Adrenal gland (tissue), 12 donors: ENCODE data around the gene DIP2C. TPM values are rescaled to one million over a fixed set of nuclear protein-coding genes. Genes with fewer than 3 reads are reported as not detected.
"Not testable (repeated sequence)": the region's sequence is repeated elsewhere in the genome, so short reads cannot be mapped to it uniquely, and the experiment has no call there.

Experiments used
- DNase-seq, 7 donors: peaks; one replicate each; pipeline ENCODE4 v3.0.0-alpha.2; 2019 to 2020
- H3K27ac ChIP-seq, 5 donors: fragments of 200-600 bp; sonication (generic) in 4 of 5; 1 replicate in 3 of 5; 2 replicates in 2 of 5; pipeline versions ENCODE4 v1.5.1 to v1.8.0; 2016 to 2020; ENCODE audit warnings: mild to moderate bottlenecking in 1 of 5
- H3K27me3 ChIP-seq: fragments of 200-600 bp; 2 replicates; pipeline ENCODE4 v1.8.0; 2021
- H3K36me3 ChIP-seq, 2 donors: fragments of 200-600 bp; replicated peaks in 1 of 2; 1 replicate in 1 of 2; 2 replicates in 1 of 2; pipeline versions ENCODE4 v1.5.1 to v1.8.0; 2018 to 2022
- H3K4me1 ChIP-seq, 2 donors: fragments of 200-600 bp; replicated peaks in 1 of 2; 1 replicate in 1 of 2; 2 replicates in 1 of 2; pipeline versions ENCODE4 v1.5.1 to v1.8.0; 2018 to 2021
- H3K4me3 ChIP-seq, 4 donors: fragments of 200-600 bp; sonication (generic) in 3 of 4; one replicate each; pipeline ENCODE4 v1.5.1; 2016 to 2018
- H3K9me3 ChIP-seq, 3 donors: fragments of 200-600 bp; sonication (generic) in 1 of 3; replicated peaks in 1 of 3; 1 replicate in 2 of 3; 2 replicates in 1 of 3; pipeline versions ENCODE4 v1.5.1 to v1.8.0; 2016 to 2021
- CTCF ChIP-seq, 6 experiments: fragments of 450-650 bp in 4 of 6; fragments of 200-600 bp in 2 of 6; sonication (generic) in 1 of 6; IDR thresholded peaks; 1 replicate in 5 of 6; 2 replicates in 1 of 6; pipeline versions ENCODE4 v1.5.1 to v1.8.0; 2016 to 2021; ENCODE audit warnings: antibody characterized with exemption in 6 of 6, mild to moderate bottlenecking in 2 of 6, moderate library complexity in 1 of 6
- POLR2A ChIP-seq, 2 donors: fragments of 450-650 bp; IDR thresholded peaks; one replicate each; pipeline ENCODE4 v1.6.1; 2017; ENCODE audit warnings: antibody characterized with exemption in 2 of 2, mild to moderate bottlenecking in 2 of 2, moderate library complexity in 1 of 2
- WGBS, 4 donors: extraction: QIAGEN DNeasy Blood & Tissue Kit in 2 of 4; methylation state at CpG; one replicate each; pipeline versions ENCODE4 v1.1.5 to v1.1.7; 2013 to 2017; 5-methylcytosine and 5-hydroxymethylcytosine counted together
- intact Hi-C, 2 donors: fragments of 100-400 bp; cut with DNase I; formaldehyde crosslinking; loops; one replicate each; pipeline versions ENCODE4 v1.14.1 to v1.15.0; 2022 to 2023
- polyA plus RNA-seq, 3 donors: library from polyadenylated mRNA; stranded (reverse); fragments of 200-250 nt in 2 of 3; fragments of 350-450 nt in 1 of 3; fragmentation: Illumina TruSeq in 1 of 3; extraction: RNeasy Lipid Tissue Mini Kit (QIAGEN cat#74804) in 1 of 3; gene quantifications; one replicate each; pipeline ENCODE4 v1.2.3, GENCODE V29; 2013 to 2014
- total RNA-seq, 9 donors: library from RNA; depleted of rRNA in 4 of 9; stranded (reverse); fragments of >200 nt in 4 of 9; fragments of 120-200 nt in 1 of 9; fragmentation: NEBNext Ultra II Directional in 1 of 9; extraction: Animal tissue kit (Norgen Biotek cat#: 25700) in 1 of 9; gene quantifications; one replicate each; pipeline versions ENCODE4 v1.1.0 to v1.2.4, GENCODE V29; 2013 to 2023
- donor health status: healthy with polysubstance abuse.
- donor health status: Bipolar disorder and iron deficiency.
- donor health status: DM: yes; HTN: yes; CAD: no.
- donor health status: DM: no; HTN: no; CAD: no.
- donor health status: DM: no; HTN: no; CAD: no.
- donor health status: DM: yes; HTN: yes; CAD: no.

DIP2C gene
- total and polyA plus RNA-seq, 12 donors: 4.8 to 23.9 (median 19.7) TPM

- H3K36me3 ChIP-seq: no peaks in the 10 kb centered on the region
- WGBS, 4 donors: 49 to 59% (median 55%) methylated on average over 7 of the region's 7 CpGs
- no peak overlapping the region for H3K27ac ChIP-seq
- no peak for DNase-seq
- no peak overlapping the region for H3K4me3 ChIP-seq
- intact Hi-C loops: no loop called here
- TF ChIP-seq POLR2A (IDR thresholded peaks at IDR 0.05): no peak
- H3K9me3 ChIP-seq: no peaks in the 10 kb centered on the region
- no peaks in the 10 kb centered on the region for H3K27me3 ChIP-seq
- H3K4me1 ChIP-seq: no peaks in the 10 kb centered on the region
Measured at GRCh38 chr10:533186-533585, 156.3 kb downstream of the DIP2C start.

- H3K9me3 ChIP-seq, H3K27ac ChIP-seq, H3K36me3 ChIP-seq, H3K27me3 ChIP-seq, intact Hi-C loops, H3K4me3 ChIP-seq, H3K4me1 ChIP-seq, DNase-seq: not testable (repeated sequence)
- WGBS, 4 donors: 80 to 92% (median 87%) methylated on average over 2 of the region's 2 CpGs
Measured at GRCh38 chr10:532331-532730, 157.1 kb downstream of the DIP2C start.

GRCh38 chr10:531541-531940, 157.9 kb downstream of the DIP2C start:
- intact Hi-C loops: no loop called here
- DNase-seq: no peak
- H3K4me3 ChIP-seq: no peak overlapping the region
- no peaks in the 10 kb centered on the region for H3K36me3 ChIP-seq
- no peak overlapping the region for H3K27ac ChIP-seq
- no peak for TF ChIP-seq POLR2A (IDR thresholded peaks at IDR 0.05)
- no peak for TF ChIP-seq CTCF (IDR thresholded peaks at IDR 0.05)
- WGBS, 4 donors: 93 to 97% (median 94%) methylated on average over 18 of the region's 18 CpGs
- H3K9me3 ChIP-seq: no peaks in the 10 kb centered on the region
- no peaks in the 10 kb centered on the region for H3K4me1 ChIP-seq
- no peaks in the 10 kb centered on the region for H3K27me3 ChIP-seq

GRCh38 chr10:530717-531116, 158.8 kb downstream of the DIP2C start:
- DNase-seq: no peak
- no peak for TF ChIP-seq CTCF (IDR thresholded peaks at IDR 0.05)
- no peak for TF ChIP-seq POLR2A (IDR thresholded peaks at IDR 0.05)
- Histone ChIP-seq H3K27me3 (no peaks in the 10 kb centered on the region), H3K4me1 (no peaks in the 10 kb centered on the region), H3K4me3 (no peak overlapping the region), H3K9me3 (no peaks in the 10 kb centered on the region), H3K36me3 (no peaks in the 10 kb centered on the region), H3K27ac (no peak overlapping the region)
- WGBS, 4 donors: 89 to 96% (median 91%) methylated on average over 11 to 16 of the region's 16 CpGs
- intact Hi-C loops: no loop called here

- intact Hi-C loops: no loop called here
- no peaks in the 10 kb centered on the region for H3K27me3 ChIP-seq
- no peaks in the 10 kb centered on the region for H3K4me1 ChIP-seq
- 93 to 94% (median 93%) methylated on average over 27 of the region's 27 CpGs for WGBS, 4 donors
- no peak overlapping the region for H3K4me3 ChIP-seq
- no peak overlapping the region for H3K27ac ChIP-seq
- DNase-seq: no peak
- H3K36me3 ChIP-seq: no peaks in the 10 kb centered on the region
- no peaks in the 10 kb centered on the region for H3K9me3 ChIP-seq
- TF ChIP-seq POLR2A (IDR thresholded peaks at IDR 0.05) (no peak), CTCF (IDR thresholded peaks at IDR 0.05) (no peak)
Measured at GRCh38 chr10:529468-530230, 159.8 kb downstream of the DIP2C start.
